NCI-H510A (cell line): ENCODE results near the gene HCK.

Source experiments
- DNase-seq: peaks from one replicate; lab custom pipeline; 2025; lab: John Stamatoyannopoulos, UW

The HCK gene

DNA sequence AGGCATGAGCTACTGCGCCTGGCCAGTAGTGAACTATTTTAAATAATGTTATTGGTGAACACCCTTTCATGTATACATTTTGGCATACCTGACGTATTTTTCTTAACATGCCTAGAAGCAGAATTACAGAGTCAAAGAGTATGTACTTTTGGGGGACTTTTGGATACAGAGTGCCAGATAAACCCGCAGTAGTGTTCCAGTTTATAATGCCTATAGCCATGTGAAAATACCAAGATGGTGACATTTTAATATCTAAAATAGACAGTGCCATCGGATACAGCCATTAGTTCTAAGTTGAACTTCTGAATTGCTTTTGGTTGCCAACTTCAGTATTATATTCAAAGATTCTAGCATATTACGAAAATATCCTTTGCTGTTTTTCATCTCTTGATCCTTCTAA is 77.8 kb downstream of the HCK start:
- no peak for DNase-seq

GRCh38 chr20:32130352-32130751 is 78.3 kb downstream of the HCK start:
- no peak for DNase-seq

- DNase-seq, result no peak
Observed at GRCh38 chr20:32130965-32131364, 78.9 kb downstream of the HCK start.

- no peak for DNase-seq
Observed at GRCh38 chr20:32132911-32133549, 81.0 kb downstream of the HCK start.

- no peak for DNase-seq
Observed at GRCh38 chr20:32134026-32134425, 82.0 kb downstream of the HCK start.

DNA sequence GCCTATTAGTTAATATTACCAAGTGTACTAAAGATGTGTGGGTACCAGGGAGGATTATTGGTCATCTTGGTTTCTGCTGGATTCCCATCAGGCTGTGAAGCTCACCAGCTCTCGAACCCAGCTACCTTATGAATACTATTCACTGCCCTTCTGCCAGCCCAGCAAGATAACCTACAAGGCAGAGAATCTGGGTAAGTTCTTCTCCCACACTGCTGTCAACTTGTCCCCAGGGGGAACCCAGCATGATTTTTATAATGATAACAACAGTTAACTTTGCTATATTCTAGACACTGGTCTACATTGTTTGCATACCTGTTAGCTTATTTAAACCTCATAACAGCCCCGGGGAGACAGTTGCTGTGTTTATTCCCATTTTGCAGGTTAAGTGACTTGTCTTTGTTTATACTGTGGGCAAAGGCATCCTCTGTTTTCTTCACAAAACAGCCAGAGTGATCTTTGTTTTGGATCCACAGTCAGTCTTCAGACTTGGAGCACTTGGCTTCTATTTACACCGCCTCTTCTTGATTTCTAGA is 84.0 kb downstream of the HCK start:
- no peak for DNase-seq

DNA sequence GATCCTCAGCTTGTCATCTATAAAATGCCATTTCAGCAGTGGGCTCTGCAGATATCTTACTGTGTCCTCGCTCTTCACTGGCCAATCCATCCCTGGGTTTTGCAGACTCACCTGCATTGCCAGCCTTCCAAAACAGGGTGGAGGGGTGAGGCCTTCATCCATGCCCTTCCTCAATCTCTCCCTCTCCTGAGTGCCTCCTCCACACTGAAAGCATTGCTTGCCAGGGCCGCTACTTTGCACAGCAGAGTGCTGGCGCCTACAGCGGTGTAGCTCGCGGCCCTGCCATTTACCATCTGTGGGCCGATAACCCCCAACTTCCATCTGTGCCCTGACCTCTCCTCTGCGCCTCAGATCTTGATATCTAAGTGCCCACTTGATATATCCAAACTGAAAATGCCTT is 86.9 kb downstream of the HCK start:
- no peak for DNase-seq

DNA sequence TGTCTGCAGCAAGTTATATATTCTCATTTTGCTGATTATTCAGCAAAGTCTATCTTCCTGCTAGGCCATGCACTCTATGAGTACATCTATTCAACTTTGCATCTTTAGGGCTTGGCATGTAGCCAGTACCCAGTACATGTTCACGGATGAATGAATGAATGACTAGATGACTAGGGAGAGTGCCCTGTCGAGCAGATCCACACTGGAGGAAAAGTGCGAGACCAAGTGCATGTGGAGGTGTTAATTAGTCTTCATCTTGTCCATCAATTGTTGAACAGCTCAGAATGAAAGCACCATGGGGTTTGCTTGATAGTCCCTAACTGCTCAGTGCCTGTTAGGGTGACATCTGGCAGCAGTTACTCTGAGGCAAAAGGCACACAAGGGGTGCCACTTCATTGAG is 87.9 kb downstream of the HCK start:
- DNase-seq, result no peak

DNA sequence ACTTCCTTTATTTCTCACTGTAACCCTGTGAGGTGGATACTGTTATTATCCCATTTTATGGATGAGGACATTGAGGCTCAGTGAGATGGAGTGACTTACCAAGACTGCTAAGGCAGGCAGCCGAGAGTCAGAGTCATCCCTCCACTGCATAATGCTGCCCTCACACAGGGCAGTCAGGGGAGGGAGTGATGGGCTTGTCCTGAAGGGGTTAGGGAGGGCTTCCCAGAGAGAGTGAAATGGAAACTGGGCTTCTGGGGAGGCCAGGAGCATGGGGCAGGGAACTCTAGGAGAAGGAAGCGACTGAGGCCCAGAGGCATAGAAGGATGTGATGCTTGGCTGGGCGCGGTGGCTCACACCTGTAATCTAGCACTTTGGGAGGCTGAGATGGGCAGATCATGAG is 88.6 kb downstream of the HCK start:
- DNase-seq, result no peak

DNA sequence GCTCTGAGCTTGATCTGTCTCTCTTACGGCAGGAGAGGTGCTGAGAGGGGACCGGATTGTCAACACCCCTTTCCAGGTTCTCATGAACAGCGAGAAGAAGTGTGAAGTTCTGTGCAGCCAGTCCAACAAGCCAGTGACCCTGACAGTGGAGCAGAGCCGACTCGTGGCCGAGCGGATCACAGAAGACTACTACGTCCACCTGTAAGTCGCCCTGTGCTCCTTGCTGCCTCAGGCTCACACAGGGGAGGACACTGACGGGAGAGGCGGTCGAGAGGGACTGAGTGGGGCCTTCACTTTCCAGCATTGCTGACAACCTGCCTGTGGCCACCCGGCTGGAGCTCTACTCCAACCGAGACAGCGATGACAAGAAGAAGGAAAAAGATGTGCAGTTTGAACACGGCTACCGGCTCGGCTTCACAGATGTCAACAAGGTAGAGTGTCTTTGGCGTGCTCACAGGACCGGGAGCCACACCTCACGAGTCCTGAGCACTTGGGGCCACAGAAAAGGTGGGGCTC is 89.5 kb downstream of the HCK start:
- no peak for DNase-seq

DNA sequence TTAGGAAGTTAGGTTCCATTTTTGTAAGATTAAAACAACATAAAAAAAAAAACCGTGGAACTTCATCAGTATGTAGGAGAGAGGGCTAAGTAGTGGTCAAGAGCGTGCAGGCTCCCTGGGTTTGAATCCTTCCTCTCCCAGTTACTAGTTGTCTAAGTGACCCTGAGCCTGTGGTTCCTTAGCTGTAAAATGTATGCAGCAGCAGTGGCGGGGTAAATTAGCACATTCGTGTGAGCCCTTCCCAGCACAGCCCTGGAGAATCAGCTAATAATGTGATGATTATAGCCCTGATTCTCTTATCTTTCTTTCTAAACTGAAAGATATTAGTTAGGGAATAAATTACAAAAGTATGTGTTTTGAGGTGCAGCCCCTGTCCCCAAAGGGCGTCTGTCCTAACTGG is 90.0 kb downstream of the HCK start:
- DNase-seq, result no peak

- DNase-seq, result no peak
Observed at GRCh38 chr20:32142991-32143390, 90.9 kb downstream of the HCK start.

- DNase-seq, result peak; percentile 72
Observed at GRCh38 chr20:32144898-32145662, 93.0 kb downstream of the HCK start.

DNA sequence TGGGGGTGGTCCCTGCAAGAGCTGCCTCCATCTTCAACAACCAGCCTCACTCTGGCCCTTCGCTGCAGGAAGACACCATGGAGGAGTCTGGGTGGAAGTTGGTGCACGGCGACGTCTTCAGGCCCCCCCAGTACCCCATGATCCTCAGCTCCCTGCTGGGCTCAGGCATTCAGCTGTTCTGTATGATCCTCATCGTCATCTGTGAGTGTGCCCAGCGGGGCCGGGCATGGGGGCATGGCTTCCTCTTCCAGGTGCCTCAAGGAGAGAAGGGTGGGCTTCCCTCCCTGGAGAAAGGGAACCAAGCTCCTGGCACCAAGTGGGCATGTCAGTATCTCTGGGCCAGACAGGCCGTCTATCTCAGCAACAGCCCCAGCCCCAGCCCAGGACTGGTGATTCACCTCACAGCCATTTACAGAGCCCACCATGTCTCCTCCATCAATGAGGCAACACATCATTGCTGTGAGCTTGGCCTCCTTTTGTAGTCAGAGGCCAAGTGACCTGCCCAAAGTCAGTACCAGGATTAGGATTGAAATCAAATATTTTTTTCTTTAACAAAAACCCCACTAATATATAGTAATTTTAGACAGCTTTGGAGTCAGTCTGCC is 97.6 kb downstream of the HCK start:
- no peak for DNase-seq

DNA sequence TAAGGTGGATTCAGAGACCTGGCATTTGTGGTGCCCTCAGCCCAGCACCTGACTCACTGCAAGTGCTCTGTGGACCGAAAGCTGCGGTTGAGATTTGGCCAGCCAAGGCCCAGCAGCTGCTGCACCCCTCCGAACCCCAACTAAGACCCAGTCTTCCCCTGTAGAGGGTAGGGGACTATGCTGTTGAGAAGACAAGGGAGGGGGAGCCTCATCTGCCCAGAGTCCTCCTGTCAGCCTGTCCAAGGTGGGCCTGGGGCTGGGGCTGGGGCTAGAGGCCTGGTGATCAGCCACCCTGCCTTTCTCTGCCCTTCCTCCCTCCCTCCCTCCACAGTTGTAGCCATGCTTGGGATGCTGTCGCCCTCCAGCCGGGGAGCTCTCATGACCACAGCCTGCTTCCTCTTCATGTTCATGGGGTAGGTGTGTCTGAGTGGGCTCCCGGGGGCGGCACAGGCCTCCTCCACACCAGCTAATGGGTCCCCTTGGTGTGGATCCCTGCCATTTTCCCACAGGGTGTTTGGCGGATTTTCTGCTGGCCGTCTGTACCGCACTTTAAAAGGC is 98.3 kb downstream of the HCK start:
- no peak for DNase-seq
